GM19035 (cell line): ENCODE data around the gene TMEM14C.
A peak's percentile ranks its signal among the peaks of the same experiment; 100 is the strongest.
"Not testable (repeated sequence)": the region's sequence is repeated elsewhere in the genome, so short reads cannot be mapped to it uniquely, and the experiment has no call there.

ENCODE experiments used
- ATAC-seq: cut with Tn5 transposase; IDR thresholded peaks from one replicate; pipeline ENCODE4 v1.9.1; 2021; ENCODE audit not compliant: unreplicated experiment

TMEM14C gene

DNA sequence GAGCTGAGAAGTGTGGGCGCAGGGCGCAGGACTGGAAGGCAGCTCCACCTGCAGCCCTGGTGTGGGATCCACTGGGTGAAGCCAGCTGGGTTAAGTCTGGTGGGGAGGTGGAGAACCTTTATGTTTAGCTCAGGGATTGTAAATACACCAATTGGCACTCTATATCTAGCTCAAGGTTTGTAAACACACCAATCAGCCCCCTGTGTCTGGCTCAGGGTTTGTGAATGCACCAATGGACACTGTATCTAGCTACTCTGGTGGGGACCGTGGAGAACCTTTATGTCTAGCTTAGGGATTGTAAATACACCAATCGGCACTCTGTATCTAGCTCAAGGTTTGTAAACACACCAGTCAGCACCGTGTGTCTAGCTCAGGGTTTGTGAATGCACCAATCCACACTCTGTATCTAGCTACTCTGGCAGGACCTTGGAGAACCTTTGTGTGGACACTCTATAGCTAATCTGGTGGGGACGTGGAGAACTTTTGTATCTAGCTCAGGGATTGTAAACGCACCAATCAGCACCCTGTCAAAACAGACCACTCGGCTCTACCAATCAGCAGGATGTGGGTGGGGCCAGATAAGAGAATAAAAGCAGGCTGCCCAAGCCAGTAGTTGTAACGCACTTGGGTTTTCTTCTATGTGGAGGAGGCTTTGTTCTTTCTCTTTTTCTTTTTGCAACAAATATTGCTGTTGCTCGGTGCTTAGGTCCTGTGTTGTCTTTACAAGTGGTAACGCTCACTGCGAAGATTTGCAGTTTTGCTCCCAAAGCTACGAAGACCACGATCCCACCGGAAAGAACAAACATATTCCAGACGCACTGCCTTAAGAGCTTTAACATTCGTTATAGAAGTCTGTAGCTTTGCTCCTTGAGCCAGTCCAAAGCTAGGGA is 1.7 kb upstream of the TMEM14C start:
- not testable (repeated sequence) for ATAC-seq

GRCh38 chr6:10721850-10722569 is 860 bp upstream of the TMEM14C start:
- no peak for ATAC-seq

DNA sequence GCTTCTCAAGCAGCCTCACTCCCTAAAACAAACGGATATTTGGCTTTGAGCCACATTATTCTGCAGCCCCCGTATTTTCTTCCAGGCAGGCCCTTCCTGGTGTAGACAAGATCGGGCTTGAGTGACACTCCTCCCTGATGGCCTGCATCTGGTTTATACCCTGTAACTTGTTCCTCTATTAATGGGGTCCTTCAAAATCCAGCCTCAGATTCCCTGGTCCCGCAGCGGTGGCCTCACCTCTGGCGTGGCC is 375 bp upstream of the TMEM14C start:
- no peak for ATAC-seq

- ATAC-seq, result no peak
These were observed 654 bp downstream of the TMEM14C start for GRCh38 chr6:10723567-10723881.

DNA sequence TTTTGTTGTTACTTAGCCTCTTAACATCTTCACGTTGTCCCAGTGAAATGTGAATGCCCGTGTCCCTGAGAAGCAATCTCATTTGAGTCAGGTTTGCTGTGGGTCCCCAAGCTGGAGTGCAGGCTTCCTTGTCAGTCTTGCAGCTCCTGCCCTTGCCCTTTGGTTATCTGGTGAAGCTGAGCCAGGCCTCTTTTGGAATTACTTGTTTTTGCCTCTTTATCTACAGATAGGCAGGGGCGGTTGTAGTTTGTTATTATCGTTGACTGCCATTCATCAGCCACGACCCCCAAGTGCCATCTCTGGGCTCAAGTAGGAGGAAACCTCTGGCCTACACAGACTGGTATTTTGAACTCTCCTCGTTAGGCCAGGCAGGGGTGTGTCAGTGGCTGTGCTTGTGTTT is 2.2 kb downstream of the TMEM14C start:
- no peak for ATAC-seq

GRCh38 chr6:10725716-10726115 is 2.8 kb downstream of the TMEM14C start:
- ATAC-seq, result no peak

- no peak for ATAC-seq
These were observed 7.4 kb downstream of the TMEM14C start for GRCh38 chr6:10730254-10730653.

GRCh38 chr6:10733151-10733715 is 10.4 kb downstream of the TMEM14C start:
- ATAC-seq, result no peak

DNA sequence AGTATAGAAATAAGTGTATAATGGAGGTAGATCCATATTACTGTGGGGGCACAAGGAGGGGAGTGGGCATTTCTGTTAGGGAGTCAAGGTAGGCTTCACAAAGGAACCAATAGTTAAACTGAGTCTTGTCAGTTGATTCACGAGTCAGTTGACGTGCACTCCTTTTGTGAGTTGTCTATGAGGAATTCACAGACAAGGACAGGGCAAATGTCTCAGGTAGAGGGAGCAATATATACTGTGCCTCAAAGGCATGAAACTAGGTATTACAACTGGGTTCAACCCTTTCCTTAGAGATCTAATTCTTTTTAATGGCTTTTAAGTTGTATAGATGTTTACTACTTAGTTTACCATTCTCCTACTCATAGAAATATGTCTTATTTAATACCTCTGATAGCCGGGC is 11.0 kb downstream of the TMEM14C start:
- no peak for ATAC-seq

- ATAC-seq, result no peak
These were observed 13.9 kb downstream of the TMEM14C start for GRCh38 chr6:10736731-10737130.

DNA sequence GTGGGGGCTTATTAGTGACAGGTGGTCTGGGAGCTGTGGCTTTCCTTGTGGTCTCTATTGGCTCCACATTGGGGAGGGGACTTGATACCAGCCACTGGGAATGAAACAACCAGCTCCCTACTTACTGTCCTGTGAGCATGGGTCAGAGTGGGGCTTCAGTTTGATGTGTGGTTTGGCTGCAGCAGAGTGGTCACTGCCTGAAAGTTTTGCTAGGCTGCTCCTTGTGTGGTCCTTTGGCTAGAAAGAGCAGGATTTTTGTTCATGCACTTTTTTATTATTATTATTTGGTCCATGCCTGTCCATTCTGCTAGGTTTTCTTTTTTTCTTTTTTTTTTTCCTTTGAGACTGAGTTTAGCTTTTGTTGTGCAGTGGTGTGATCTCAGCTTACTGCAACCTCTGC is 17.2 kb downstream of the TMEM14C start:
- no peak for ATAC-seq

DNA sequence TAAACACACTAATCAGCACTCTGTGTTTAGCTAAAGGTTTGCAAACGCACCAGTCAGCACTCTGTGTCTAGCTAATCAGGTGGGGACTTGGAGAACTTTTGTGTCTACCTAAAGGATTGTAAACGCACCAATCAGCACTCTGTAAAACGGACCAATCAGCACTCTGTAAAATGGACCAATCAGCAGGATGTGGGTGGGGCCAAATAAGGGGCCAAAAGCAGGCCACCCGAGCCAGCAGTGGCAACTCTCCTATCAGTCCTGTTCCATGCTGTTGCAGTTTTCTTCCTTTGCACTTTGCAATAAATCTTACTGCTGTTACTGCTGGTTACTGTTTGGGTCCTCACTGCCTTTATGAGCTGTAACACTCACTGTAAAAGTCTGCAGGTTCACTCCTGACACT is 18.8 kb downstream of the TMEM14C start:
- ATAC-seq, result not testable (repeated sequence)

GRCh38 chr6:10742251-10742650 is 19.4 kb downstream of the TMEM14C start:
- ATAC-seq, result no peak

GRCh38 chr6:10743515-10743914 is 20.6 kb downstream of the TMEM14C start:
- no peak for ATAC-seq

GRCh38 chr6:10745116-10745515 is 22.2 kb downstream of the TMEM14C start:
- no peak for ATAC-seq

DNA sequence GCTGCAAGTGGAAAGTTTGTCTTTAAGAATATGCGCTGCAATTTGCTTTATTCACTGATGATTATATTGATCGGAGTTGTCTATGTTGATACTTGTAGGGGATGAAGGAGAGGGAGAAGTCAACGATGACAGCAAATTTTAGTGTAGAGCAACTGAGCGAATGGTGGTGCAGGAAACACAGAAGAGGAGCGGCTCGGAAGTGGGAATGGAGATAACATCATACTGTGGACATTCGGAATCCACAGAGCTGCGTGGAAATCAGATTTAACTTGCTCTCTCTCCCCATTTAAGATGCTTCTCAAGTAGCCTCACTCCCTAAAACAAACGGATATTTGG is 24.0 kb downstream of the TMEM14C start:
- ATAC-seq, result peak; percentile 0

DNA sequence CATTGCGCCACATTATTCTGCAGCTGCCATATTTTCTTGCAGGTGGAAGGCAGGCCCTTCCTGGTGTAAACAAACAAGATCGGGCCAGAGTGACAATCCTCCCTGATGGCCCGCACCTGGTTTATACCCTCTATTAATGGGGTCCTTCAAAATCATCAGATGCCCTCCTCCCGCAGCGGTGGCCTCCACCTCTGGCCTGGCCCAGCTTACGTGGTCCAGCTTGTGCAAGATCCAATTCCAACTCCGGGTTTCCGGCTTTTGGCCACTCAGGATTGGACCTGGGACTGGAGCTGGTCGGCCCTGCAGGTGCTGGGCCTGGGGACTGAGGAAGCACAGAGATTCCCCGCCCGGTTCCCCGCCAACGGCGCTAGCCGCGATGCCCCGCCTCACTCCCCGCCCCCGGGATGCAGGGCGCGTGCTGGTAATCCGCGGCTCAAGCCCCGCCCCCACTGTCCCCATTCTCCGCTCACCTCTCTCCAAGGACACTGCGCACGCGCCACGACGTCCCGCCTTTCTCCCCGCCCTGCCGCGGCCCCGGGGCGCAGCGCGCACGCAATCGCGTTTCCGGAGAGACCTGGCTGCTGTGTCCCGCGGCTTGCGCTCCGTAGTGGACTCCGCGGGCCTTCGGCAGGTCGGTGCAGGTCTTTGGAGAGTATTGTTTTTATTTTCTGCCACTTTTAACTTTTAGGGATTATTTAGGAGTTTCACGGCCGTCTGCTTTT is 24.5 kb downstream of the TMEM14C start, which contains the start of gene TMEM14B:
TSS of gene TMEM14B (plus strand) at position 555 of the 722 bp plus-strand sequence. CDS start 1,441 bp downstream, outside the sequence.
- peak; percentile 93 for ATAC-seq

DNA sequence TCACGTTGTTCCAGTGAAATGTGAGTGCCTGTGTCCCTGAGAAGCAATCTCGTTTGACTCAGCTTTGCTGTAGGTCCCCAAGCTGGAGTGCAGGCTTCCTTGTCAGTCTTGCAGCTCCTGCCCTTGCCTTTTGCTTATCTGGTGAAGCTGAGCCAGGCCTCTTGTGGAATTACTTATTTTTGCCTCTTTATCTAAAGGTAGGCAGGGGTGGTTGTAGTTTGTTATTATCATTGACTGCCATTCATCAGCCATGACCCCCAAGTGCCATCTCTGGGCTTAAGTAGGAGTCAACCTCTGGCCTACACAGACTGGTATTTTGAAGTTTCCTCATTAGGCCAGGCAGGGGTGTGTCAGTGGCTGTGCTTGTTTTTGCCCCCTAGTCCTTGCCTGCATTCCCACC is 26.9 kb downstream of the TMEM14C start:
- no peak for ATAC-seq

- ATAC-seq, result not testable (repeated sequence)
These were observed 27.7 kb downstream of the TMEM14C start for GRCh38 chr6:10750568-10750967.

DNA sequence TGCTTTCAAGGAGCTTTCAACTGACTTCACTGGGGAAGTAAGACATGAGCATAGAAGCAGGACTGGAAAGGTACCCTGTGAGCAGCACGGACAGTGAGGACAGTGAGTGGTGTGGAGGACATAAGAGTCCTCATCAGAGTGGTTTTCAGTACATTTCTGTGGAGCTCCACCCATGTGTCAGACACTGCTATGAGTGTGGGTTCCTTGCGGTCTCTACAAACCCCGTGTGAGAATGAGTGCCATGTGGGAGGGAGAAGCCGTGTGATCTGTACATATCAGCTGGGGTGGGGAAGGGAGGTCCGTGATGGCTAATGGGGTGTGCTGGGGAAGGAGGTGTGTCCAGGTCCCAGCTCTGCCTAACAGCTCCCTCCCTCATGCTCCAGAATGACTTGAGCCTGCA is 28.9 kb downstream of the TMEM14C start:
- not testable (repeated sequence) for ATAC-seq

GRCh38 chr6:10756085-10756484 is 33.2 kb downstream of the TMEM14C start:
- no peak for ATAC-seq
